ENCODE results near the gene ANXA2R. TPM values are rescaled to one million over a fixed set of nuclear protein-coding genes. Genes with fewer than 3 reads are reported as not detected.

ANXA2R gene
- total and polyA plus RNA-seq, 2 of the 13 experiments (the other 11 are each of a cell fraction or from before 2014, with no cell fraction given), result 0.95 to 1.3 TPM

GRCh38 chr5:43066799-43067741 lies 27.0 kb upstream of the ANXA2R start (continued):
- no peak for TF ChIP-seq RERE (CRISPR knock-in tag; IDR thresholded peaks at IDR 0.05; ENCODE audit: low read depth)
- no peak for TF ChIP-seq SYNCRIP (IDR thresholded peaks at IDR 0.05; ENCODE audit: insufficient read depth, low read depth, low read length)
- TF ChIP-seq PATZ1 (CRISPR knock-in tag; IDR thresholded peaks at IDR 0.05), result no peak; the same call in 1 of the 2 replicates
- no peak for TF ChIP-seq CCDC6 (CRISPR knock-in tag; IDR thresholded peaks at IDR 0.05)
- no peak for TF ChIP-seq ZNF770 (CRISPR knock-in tag; IDR thresholded peaks at IDR 0.05)
- TF ChIP-seq FOXJ3 (CRISPR knock-in tag; IDR thresholded peaks at IDR 0.05; ENCODE audit: borderline replicate concordance), result no peak
- TF ChIP-seq ZNF362 (CRISPR knock-in tag; IDR thresholded peaks at IDR 0.05; ENCODE audit: borderline replicate concordance), result no peak
- TF ChIP-seq NR2F6 (IDR thresholded peaks at IDR 0.05), result no peak
- TF ChIP-seq NR2F6 (CRISPR knock-in tag; IDR thresholded peaks at IDR 0.05), result 0 out of 2 replicates have a peak, but pooled peaks have one; percentile 42
- no peak for TF ChIP-seq KDM5B (CRISPR knock-in tag; IDR thresholded peaks at IDR 0.05; ENCODE audit: borderline replicate concordance)
- TF ChIP-seq SNAI1 (CRISPR knock-in tag; IDR thresholded peaks at IDR 0.05; ENCODE audit: borderline replicate concordance), result no peak
- 0 out of 2 replicates have a peak, but pooled peaks have one; percentile 33 for TF ChIP-seq JUND (CRISPR knock-in tag; IDR thresholded peaks at IDR 0.05)
- TF ChIP-seq ZNF414 (CRISPR knock-in tag; IDR thresholded peaks at IDR 0.05), result no peak
- TF ChIP-seq ZNF446 (CRISPR knock-in tag; IDR thresholded peaks at IDR 0.05), result no peak; the same call in 1 of the 2 replicates
- TF ChIP-seq IRF1 (CRISPR knock-in tag; IDR thresholded peaks at IDR 0.05; ENCODE audit: low read depth), result no peak; the same call in 1 of the 2 replicates
